Osteocyte (in vitro differentiated cells): ENCODE data around the gene SYT9. TPM values are rescaled to one million over a fixed set of nuclear protein-coding genes. Genes with fewer than 3 reads are reported as not detected.

Experiments
- DNase-seq: peaks from one replicate; pipeline ENCODE4 v3.0.0; 2021; ENCODE audit warnings: mixed read lengths; ENCODE audit not compliant: unreplicated experiment; ENCODE audit errors: extremely low spot score
- H3K27ac Mint-ChIP-seq: one replicate; pipeline ENCODE4 v1.8.0; 2021; ENCODE audit warnings: mild to moderate bottlenecking, mixed read lengths; ENCODE audit not compliant: unreplicated experiment
- H3K27me3 Mint-ChIP-seq: one replicate; pipeline ENCODE4 v1.8.0; 2021; ENCODE audit warnings: mixed read lengths; ENCODE audit not compliant: unreplicated experiment
- H3K36me3 Mint-ChIP-seq: one replicate; pipeline ENCODE4 v1.8.0; 2021; ENCODE audit warnings: mixed read lengths; ENCODE audit not compliant: unreplicated experiment
- H3K4me1 Mint-ChIP-seq: one replicate; pipeline ENCODE4 v1.8.0; 2021; ENCODE audit warnings: mixed read lengths; ENCODE audit not compliant: unreplicated experiment
- H3K4me3 Mint-ChIP-seq: one replicate; pipeline ENCODE4 v1.8.0; 2021; ENCODE audit warnings: mild to moderate bottlenecking, moderate library complexity, mixed read lengths; ENCODE audit not compliant: unreplicated experiment
- H3K9me3 Mint-ChIP-seq: one replicate; pipeline ENCODE4 v1.8.0; 2021; ENCODE audit warnings: mixed read lengths; ENCODE audit not compliant: unreplicated experiment
- CTCF ChIP-seq: fragments of 200-600 bp; sonication (generic); IDR thresholded peaks from 2 replicates; pipeline ENCODE4 v1.5.0; 2021; ENCODE audit warnings: antibody characterized with exemption, mild to moderate bottlenecking, moderate library complexity
- total RNA-seq: library from RNA; stranded (reverse); gene quantifications from 2 replicates; pipeline ENCODE4 v1.2.1, GENCODE V29; 2021

Gene SYT9
- total RNA-seq, 1 donor from 2014 or later, result 0.40 TPM

GRCh38 chr11:7418061-7418460, 166.4 kb downstream of the SYT9 start:
- H3K4me3 Mint-ChIP-seq, result no peak overlapping the region
- H3K36me3 Mint-ChIP-seq, result no peaks in the 10 kb centered on the region
- TF ChIP-seq CTCF, result no peak
- peaks cover 14% of the 10 kb centered on the region for H3K4me1 Mint-ChIP-seq
- H3K27ac Mint-ChIP-seq, result no peak overlapping the region
- DNase-seq, result no peak
- H3K9me3 Mint-ChIP-seq, result no peaks in the 10 kb centered on the region
- peaks cover 6% of the 10 kb centered on the region for H3K27me3 Mint-ChIP-seq

DNA sequence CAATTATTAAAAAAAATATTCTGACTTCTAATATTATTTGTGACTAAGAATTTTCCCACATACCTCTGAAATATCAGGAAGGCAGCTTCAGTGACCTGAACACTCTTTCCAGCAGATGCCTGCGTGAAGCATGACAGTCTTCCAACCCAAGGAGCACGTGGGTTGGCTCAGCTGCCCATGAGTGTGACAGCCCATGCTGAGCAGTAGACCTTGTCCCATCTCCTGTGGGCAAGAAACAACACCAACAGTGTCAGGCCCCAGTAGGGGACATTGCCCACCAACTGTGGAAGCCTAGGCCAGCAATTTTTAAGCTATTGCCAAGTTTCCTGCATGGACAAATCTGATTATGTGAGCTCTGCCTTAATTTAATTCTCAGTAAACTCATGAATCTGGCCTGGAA, 167.2 kb downstream of the SYT9 start:
- no peaks in the 10 kb centered on the region for H3K36me3 Mint-ChIP-seq
- TF ChIP-seq CTCF, result no peak
- no peak overlapping the region for H3K27ac Mint-ChIP-seq
- H3K9me3 Mint-ChIP-seq, result no peaks in the 10 kb centered on the region
- DNase-seq, result no peak
- H3K4me3 Mint-ChIP-seq, result no peak overlapping the region
- peaks cover 6% of the 10 kb centered on the region for H3K27me3 Mint-ChIP-seq
- peaks cover 14% of the 10 kb centered on the region for H3K4me1 Mint-ChIP-seq

GRCh38 chr11:7421136-7421535, 169.4 kb downstream of the SYT9 start:
- Mint-ChIP-seq H3K9me3 (no peaks in the 10 kb centered on the region), H3K4me3 (no peak overlapping the region)

DNA sequence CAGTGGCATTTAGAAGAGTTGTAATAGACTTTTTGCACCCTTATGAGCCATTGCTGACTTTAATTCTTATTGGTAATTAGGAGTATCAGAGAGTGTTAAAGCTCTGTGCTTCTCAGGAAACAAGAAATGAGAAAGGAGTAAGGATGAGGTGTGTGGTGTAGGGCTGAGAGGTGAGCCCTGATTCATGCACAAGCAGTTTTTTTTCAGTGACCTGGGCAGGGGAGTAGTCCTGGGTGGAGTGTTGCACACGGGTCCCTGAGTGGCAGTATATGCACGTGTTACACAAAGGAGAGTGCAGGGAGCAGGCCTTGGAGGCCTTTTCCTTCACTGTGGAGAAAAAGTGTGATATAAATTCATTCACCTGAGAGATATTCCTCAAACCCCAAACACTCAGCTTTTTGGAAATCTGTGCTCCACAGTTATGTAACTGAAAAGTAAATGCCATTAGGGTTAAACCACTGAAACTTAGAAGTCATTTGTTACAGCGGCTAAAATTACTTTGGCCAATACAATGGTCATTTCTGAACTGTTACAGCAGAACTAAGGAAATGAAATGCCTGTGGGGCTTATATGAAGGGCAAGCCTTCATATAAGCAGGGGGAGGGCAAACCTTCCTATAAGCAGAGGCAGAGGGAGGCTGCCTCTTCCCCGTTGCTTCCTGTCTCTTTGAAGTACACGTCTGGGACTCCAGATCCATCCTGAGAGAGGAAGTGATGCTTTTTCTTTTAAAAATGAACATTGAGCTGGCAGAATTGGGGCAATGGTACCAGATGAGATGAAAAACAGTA, 171.0 kb downstream of the SYT9 start:
- Mint-ChIP-seq H3K27me3 (peaks cover 3% of the 10 kb centered on the region), H3K4me1 (peaks cover 14% of the 10 kb centered on the region), H3K36me3 (no peaks in the 10 kb centered on the region), H3K27ac (no peak overlapping the region), H3K9me3 (no peaks in the 10 kb centered on the region), H3K4me3 (no peak overlapping the region)
- DNase-seq, result no peak
- TF ChIP-seq CTCF, result no peak

More at GRCh38 chr11:7421136-7421535, 169.4 kb downstream of the SYT9 start:
- Mint-ChIP-seq H3K27ac (no peak overlapping the region), H3K4me1 (peaks cover 14% of the 10 kb centered on the region), H3K27me3 (peaks cover 3% of the 10 kb centered on the region), H3K36me3 (no peaks in the 10 kb centered on the region)
- TF ChIP-seq CTCF, result no peak
- no peak for DNase-seq

DNA sequence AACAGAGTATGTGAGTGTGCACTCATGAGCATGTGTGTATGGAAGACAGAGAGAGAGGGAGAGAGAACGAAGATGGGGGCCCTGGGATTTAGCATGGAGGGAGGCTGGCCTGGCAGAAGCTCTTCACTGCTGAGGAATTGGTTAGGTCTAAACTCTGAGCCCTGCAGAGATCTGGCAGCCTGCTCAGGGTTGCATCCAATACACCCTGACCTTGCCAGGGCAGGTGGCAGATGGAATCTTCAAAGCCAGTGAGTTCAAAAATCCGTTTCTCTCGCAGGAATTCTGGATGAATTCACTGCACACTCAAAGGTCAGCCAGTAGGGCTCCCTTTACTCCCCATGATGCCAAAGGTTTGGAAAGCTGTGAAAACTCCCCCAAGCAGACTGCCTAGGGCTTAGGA, 172.2 kb downstream of the SYT9 start:
- no peak for TF ChIP-seq CTCF
- peaks cover 6% of the 10 kb centered on the region for H3K27me3 Mint-ChIP-seq

More for the DNA sequence above, 172.2 kb downstream of the SYT9 start:
- no peak for DNase-seq
- Mint-ChIP-seq H3K27ac (no peak overlapping the region), H3K9me3 (no peaks in the 10 kb centered on the region), H3K4me3 (no peak overlapping the region), H3K4me1 (peaks cover 9% of the 10 kb centered on the region), H3K36me3 (no peaks in the 10 kb centered on the region)
